Pancreas (tissue), 10 donors: Measurements from ENCODE around the gene MRAP. TPM values are rescaled to one million over a fixed set of nuclear protein-coding genes. Genes with fewer than 3 reads are reported as not detected.
A peak's percentile ranks its signal among the peaks of the same experiment; 100 is the strongest.

Experiments
- ATAC-seq, 4 donors: fragments of 200-7000 bp; cut with Tn5 transposase; one replicate each; pipeline versions ENCODE4 v1.8.0 to v1.9.1; 2020; ENCODE audit warnings: mild to moderate bottlenecking in 4 of 4, moderate library complexity in 4 of 4
- DNase-seq, 6 donors: peaks; one replicate each; pipeline ENCODE4 v3.0.0-alpha.2; 2020
- FAIRE-seq: peaks from 2 replicates; lab custom pipeline; 2012; peaks lifted over from hg19 to GRCh38; lab: Jason Lieb, UNC
- H3K27ac ChIP-seq, 4 donors: fragments of 200-600 bp; sonication (generic); 1 replicate in 3 of 4; 2 replicates in 1 of 4; pipeline versions ENCODE4 v1.5.0 to v1.8.0; 2020
- H3K27me3 ChIP-seq, 4 donors: fragments of 200-600 bp; one replicate each; pipeline ENCODE4 v1.8.0; 2021
- H3K36me3 ChIP-seq, 3 donors: fragments of 200-600 bp; sonication (generic) in 1 of 3; one replicate each; pipeline versions ENCODE4 v1.5.0 to v1.8.0; 2020 to 2021
- H3K4me1 ChIP-seq, 3 donors: fragments of 200-600 bp; one replicate each; pipeline ENCODE4 v1.8.0; 2021
- H3K4me3 ChIP-seq, 4 donors: fragments of 200-600 bp; sonication (generic) in 2 of 4; one replicate each; pipeline versions ENCODE4 v1.5.0 to v1.8.0; 2020 to 2021
- H3K9me3 ChIP-seq, 4 donors: fragments of 200-600 bp; one replicate each; pipeline ENCODE4 v1.8.0; 2021
- WGBS, 2 donors: extraction: QIAGEN DNeasy Blood & Tissue Kit; methylation state at CpG; one replicate each; pipeline ENCODE4 v1.1.7; 2013; 5-methylcytosine and 5-hydroxymethylcytosine counted together
- intact Hi-C, 3 donors: fragments of 100-400 bp; cut with DNase I; formaldehyde crosslinking; loops; one replicate each; pipeline versions ENCODE4 v1.11.1 to v1.14.2; 2022
- polyA plus RNA-seq, 2 donors: library from polyadenylated mRNA; stranded (reverse); fragments of 200-250 nt; gene quantifications; one replicate each; pipeline ENCODE4 v1.2.3, GENCODE V29; 2013
- total RNA-seq, 6 donors: library from RNA; stranded (reverse); fragmentation: NEBNext Ultra II Directional in 4 of 6; extraction: Animal tissue kit (Norgen Biotek cat#: 25700) in 4 of 6; gene quantifications; one replicate each; pipeline versions ENCODE4 v1.2.1 to v1.2.4, GENCODE V29; 2021 to 2023
- TF ChIP-seq, protein P1 (sequence below), 4 donors: fragments of 200-600 bp; sonication (generic) in 3 of 4; IDR thresholded peaks; one replicate each; pipeline versions ENCODE4 v1.5.0 to v1.8.0; 2021; ENCODE audit warnings: antibody characterized with exemption in 4 of 4
- donor health status: healthy with polysubstance abuse.
- donor health status: DM: no; HTN: no; CAD: no; lungs with moderate emphysema.
- donor health status: DM: no; HTN: no; CAD: no.
- donor health status: control.
- donor health status: control.
- donor health status: Bipolar disorder and iron deficiency.
- donor health status: DM: yes; HTN: yes; CAD: no.
- donor health status: DM: no; HTN: no; CAD: no.
- donor health status: DM: no; HTN: no; CAD: no.
- donor health status: DM: yes; HTN: yes; CAD: no.

The MRAP gene
- total RNA-seq (1 to 10 TPM in 1 of 6 donors, under 1 TPM in 1, not detected in 4; 0.28 to 1.0 TPM), polyA plus RNA-seq (under 1 TPM in 1 of 2 donors, not detected in 1; 0.23 TPM)

DNA sequence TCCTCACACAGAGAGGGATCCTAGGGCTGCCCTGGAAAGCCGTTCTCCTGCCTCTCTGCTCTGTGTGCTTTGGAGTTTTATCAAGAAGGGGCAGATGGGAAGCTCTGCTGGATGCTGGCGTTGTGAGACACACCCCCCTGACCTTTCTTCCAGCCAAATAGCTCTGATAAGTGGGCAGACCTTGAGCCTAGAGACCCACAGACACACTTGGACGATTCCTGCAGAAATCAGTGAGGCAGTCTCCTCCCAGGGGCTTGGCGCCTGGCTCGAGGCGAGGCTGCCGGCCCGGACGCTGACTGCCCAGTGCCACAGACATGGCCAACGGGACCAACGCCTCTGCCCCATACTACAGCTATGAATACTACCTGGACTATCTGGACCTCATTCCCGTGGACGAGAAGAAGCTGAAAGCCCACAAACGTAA is at the start of gene MRAP:
TSS of gene MRAP (plus strand) at position 198 of the 424 bp plus-strand sequence. CDS start at position 315, 117 bp downstream.
- WGBS, 2 donors: 60 to 64% methylated on average over 14 of the region's 14 CpGs
- no peak for DNase-seq
- no peaks in the 10 kb centered on the region for H3K9me3 ChIP-seq
- H3K4me3 ChIP-seq: no peak within 1 kb of the TSS
- no peaks in the 10 kb centered on the region for H3K27me3 ChIP-seq
- no peak for FAIRE-seq
- intact Hi-C loops: no loop called here
- ATAC-seq: peak in 2 of 4 donors; percentile 35 to 41
- no peak within 1 kb of the TSS for H3K27ac ChIP-seq
- no peaks in the 10 kb centered on the region for H3K36me3 ChIP-seq
- no peaks in the 10 kb centered on the region for H3K4me1 ChIP-seq
- TF ChIP-seq, protein P1, sequence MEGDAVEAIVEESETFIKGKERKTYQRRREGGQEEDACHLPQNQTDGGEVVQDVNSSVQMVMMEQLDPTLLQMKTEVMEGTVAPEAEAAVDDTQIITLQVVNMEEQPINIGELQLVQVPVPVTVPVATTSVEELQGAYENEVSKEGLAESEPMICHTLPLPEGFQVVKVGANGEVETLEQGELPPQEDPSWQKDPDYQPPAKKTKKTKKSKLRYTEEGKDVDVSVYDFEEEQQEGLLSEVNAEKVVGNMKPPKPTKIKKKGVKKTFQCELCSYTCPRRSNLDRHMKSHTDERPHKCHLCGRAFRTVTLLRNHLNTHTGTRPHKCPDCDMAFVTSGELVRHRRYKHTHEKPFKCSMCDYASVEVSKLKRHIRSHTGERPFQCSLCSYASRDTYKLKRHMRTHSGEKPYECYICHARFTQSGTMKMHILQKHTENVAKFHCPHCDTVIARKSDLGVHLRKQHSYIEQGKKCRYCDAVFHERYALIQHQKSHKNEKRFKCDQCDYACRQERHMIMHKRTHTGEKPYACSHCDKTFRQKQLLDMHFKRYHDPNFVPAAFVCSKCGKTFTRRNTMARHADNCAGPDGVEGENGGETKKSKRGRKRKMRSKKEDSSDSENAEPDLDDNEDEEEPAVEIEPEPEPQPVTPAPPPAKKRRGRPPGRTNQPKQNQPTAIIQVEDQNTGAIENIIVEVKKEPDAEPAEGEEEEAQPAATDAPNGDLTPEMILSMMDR (IDR thresholded peaks at IDR 0.05): no peak

DNA sequence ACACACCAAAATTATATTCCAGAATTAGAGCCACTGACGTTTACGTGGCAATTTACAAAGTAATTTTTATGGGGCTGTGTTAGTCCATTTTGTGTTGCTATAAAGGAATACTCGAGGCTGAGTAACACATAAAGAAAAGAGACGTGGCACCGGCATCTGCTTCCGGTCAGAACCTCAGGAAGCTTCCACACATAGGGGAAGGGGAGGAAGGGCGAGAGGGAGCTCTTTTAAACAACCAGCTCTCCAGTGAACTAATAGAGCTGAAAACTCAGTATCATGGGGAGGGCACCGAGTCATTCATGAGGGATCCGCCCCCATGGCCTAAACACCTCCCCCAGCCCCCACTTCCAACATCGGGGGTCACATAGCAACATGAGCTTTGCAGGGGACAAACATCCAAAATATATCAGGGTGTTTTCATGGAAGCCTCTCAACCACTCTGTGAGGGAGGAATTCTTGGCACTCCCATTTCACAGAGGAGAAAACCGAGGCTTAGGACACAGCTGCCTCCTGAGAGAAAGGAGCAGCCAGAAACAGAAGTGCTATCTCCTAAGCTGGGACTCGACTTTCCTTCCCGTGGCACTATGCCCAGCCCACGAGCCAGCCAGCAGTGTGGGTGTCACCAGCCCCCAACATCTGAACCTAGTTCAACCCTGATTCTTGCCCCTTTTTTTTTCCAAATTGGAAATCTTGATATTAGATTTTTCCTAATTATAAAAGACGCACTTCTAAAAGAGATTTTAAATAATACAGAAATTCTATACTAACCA is 49.0 kb upstream of the MRAP start:
- Histone ChIP-seq H3K9me3 (no peaks in the 10 kb centered on the region), H3K27me3 (no peaks in the 10 kb centered on the region), H3K27ac (no peak overlapping the region), H3K4me1 (no peaks in the 10 kb centered on the region), H3K4me3 (no peak overlapping the region), H3K36me3 (no peaks in the 10 kb centered on the region)
- no peak for ATAC-seq
- intact Hi-C loops: loop anchor here in 2 of 3 donors (5.0 to 10.0 kb wide), 2 partner anchors 385 to 387 kb away; no protein-coding TSS in a partner anchor
- no peak for FAIRE-seq
- DNase-seq: no peak
- TF ChIP-seq, protein P1 (IDR thresholded peaks at IDR 0.05): no peak
- 62 to 74% methylated on average over 15 of the region's 15 CpGs for WGBS, 2 donors

DNA sequence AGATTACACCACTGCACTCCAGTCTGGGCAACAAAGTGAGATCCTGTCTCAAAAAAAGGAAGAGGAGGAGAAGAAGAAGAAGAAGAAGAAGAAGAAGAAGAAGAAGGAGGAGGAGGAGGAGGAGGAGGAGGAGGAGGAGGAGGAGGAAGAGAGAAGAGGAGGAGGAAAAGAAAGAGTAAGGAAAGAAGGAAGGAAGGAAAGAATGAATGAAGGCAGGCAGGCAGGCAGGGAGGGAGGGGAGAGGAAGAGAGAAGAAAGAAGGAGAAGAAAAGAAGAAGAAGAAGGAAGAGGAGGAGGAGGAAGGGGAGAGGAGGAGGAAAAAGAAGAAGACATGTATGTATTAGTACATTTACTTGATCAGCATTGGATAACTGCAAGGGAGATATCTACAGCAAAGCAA is 46.5 kb upstream of the MRAP start:
- no peak for DNase-seq
- Histone ChIP-seq H3K27ac (no peak overlapping the region), H3K4me3 (no peak overlapping the region), H3K4me1 (peaks cover 3 to 7% (median 6%) of the 10 kb centered on the region in 3 donors), H3K9me3 (no peaks in the 10 kb centered on the region), H3K36me3 (no peaks in the 10 kb centered on the region), H3K27me3 (no peaks in the 10 kb centered on the region)
- FAIRE-seq: no peak
- TF ChIP-seq, protein P1 (IDR thresholded peaks at IDR 0.05): no peak
- ATAC-seq: no peak
- intact Hi-C loops: loop anchor here in 1 of 3 donors (10.0 kb wide), 1 partner anchor 387 kb away; no protein-coding TSS in a partner anchor

DNA sequence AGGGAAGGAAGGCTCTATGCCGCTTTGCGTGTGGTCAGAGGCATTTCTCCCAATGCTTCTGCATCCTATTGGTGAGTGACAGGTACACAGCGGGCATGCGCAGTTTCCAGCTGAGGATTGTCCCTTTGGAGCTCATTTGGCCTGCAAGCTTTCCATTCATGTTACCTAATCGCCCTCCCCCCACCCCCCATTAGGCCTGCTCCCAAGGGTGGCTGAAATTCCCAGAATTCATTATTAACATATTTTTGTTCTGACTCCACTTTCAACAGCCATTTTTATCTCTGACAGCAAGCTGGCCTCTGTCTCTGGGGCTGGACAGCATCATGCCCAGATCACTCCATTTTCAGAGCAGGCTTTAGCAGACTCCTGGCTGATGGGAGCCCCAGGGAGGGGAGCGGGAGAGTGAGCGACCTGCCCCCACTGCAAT is 45.4 kb upstream of the MRAP start:
- Histone ChIP-seq H3K36me3 (no peaks in the 10 kb centered on the region), H3K4me1 (peaks cover 3 to 12% (median 8%) of the 10 kb centered on the region in 3 donors), H3K9me3 (no peaks in the 10 kb centered on the region), H3K4me3 (no peak overlapping the region), H3K27ac (no peak overlapping the region), H3K27me3 (no peaks in the 10 kb centered on the region)
- TF ChIP-seq, protein P1 (IDR thresholded peaks at IDR 0.05): no peak
- FAIRE-seq (no peak), DNase-seq (peak in 3 of 6 donors; percentile 32 to 35 (median 34)), ATAC-seq (peak in 2 of 4 donors; percentile 8 to 25)
- intact Hi-C loops: loop anchor here in 1 of 3 donors (10.0 kb wide), 1 partner anchor 388 kb away; no protein-coding TSS in a partner anchor
- 53 to 63% methylated on average over 7 of the region's 7 CpGs for WGBS, 2 donors
